Left ventricle myocardium inferior (tissue), 1 donor: ENCODE data around the gene ELSPBP1. TPM values are rescaled to one million over a fixed set of nuclear protein-coding genes. Genes with fewer than 3 reads are reported as not detected.
"Not testable (repeated sequence)": the region's sequence is repeated elsewhere in the genome, so short reads cannot be mapped to it uniquely, and the experiment has no call there.

Experiments used
- DNase-seq: peaks from one replicate; pipeline ENCODE4 v3.0.0-alpha.2; 2020
- H3K27ac ChIP-seq: fragments of 200-600 bp; replicated peaks from 2 replicates; pipeline ENCODE4 v1.8.0; 2021
- H3K27me3 ChIP-seq: fragments of 200-600 bp; 2 replicates; pipeline ENCODE4 v1.8.0; 2021; ENCODE audit warnings: low read depth
- H3K36me3 ChIP-seq: fragments of 200-600 bp; 2 replicates; pipeline ENCODE4 v1.8.0; 2021
- H3K4me1 ChIP-seq: fragments of 200-600 bp; 2 replicates; pipeline ENCODE4 v1.8.0; 2021
- H3K4me3 ChIP-seq: fragments of 200-600 bp; 2 replicates; pipeline ENCODE4 v1.8.0; 2021; ENCODE audit warnings: mild to moderate bottlenecking, moderate library complexity
- H3K9me3 ChIP-seq: fragments of 200-600 bp; replicated peaks from 2 replicates; pipeline ENCODE4 v1.8.0; 2021
- CTCF ChIP-seq: fragments of 200-600 bp; IDR thresholded peaks from 2 replicates; pipeline ENCODE4 v1.8.0; 2021; ENCODE audit warnings: antibody characterized with exemption, mild to moderate bottlenecking, borderline replicate concordance
- intact Hi-C: fragments of 100-400 bp; cut with micrococcal nuclease; formaldehyde crosslinking; loops from one replicate; pipeline ENCODE4 v1.11.0; 2022
- total RNA-seq: library from RNA; stranded (reverse); fragmentation: NEBNext Ultra II Directional; extraction: Animal tissue kit (Norgen Biotek cat#: 25700); gene quantifications from one replicate; pipeline ENCODE4 v1.2.1, GENCODE V29; 2021
- donor health status: DM: no; HTN: yes; CAD: no; lungs with severe emphysema.

ELSPBP1 gene
- total RNA-seq, 1 donor from 2014 or later: not detected

GRCh38 chr19:48059331-48059730 is 64.9 kb downstream of the ELSPBP1 start:
- DNase-seq: no peak
- Histone ChIP-seq H3K36me3 (peaks cover 46% of the 10 kb centered on the region), H3K4me1 (no peaks in the 10 kb centered on the region), H3K27ac (no peak overlapping the region), H3K27me3 (no peaks in the 10 kb centered on the region), H3K9me3 (no peaks in the 10 kb centered on the region), H3K4me3 (no peak overlapping the region)
- intact Hi-C loops: no loop called here
- TF ChIP-seq CTCF: no peak

DNA sequence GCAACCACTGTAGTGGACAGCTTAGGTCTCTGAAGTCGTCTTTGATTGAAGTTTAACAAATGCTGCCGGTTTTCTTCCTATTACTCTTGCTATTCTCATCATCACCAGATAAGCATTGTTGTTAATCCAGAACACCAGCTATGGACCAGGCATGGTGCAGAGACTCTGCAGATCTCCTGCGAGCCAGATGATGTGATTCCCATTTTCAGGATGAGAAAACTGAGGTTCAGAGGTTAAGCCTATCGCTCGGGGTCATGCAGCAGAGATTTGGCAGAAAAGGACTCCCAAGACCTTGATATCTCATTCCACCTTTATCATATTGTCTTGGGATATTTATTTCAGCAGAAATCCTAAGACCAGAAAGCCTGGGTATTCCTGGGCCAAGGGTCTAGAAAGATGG is 65.9 kb downstream of the ELSPBP1 start:
- H3K9me3 ChIP-seq: no peaks in the 10 kb centered on the region
- no peak overlapping the region for H3K27ac ChIP-seq
- H3K4me1 ChIP-seq: no peaks in the 10 kb centered on the region
- TF ChIP-seq CTCF: no peak
- no peaks in the 10 kb centered on the region for H3K27me3 ChIP-seq
- no peak overlapping the region for H3K4me3 ChIP-seq
- DNase-seq: no peak
- peaks cover 43% of the 10 kb centered on the region for H3K36me3 ChIP-seq
- intact Hi-C loops: no loop called here

DNA sequence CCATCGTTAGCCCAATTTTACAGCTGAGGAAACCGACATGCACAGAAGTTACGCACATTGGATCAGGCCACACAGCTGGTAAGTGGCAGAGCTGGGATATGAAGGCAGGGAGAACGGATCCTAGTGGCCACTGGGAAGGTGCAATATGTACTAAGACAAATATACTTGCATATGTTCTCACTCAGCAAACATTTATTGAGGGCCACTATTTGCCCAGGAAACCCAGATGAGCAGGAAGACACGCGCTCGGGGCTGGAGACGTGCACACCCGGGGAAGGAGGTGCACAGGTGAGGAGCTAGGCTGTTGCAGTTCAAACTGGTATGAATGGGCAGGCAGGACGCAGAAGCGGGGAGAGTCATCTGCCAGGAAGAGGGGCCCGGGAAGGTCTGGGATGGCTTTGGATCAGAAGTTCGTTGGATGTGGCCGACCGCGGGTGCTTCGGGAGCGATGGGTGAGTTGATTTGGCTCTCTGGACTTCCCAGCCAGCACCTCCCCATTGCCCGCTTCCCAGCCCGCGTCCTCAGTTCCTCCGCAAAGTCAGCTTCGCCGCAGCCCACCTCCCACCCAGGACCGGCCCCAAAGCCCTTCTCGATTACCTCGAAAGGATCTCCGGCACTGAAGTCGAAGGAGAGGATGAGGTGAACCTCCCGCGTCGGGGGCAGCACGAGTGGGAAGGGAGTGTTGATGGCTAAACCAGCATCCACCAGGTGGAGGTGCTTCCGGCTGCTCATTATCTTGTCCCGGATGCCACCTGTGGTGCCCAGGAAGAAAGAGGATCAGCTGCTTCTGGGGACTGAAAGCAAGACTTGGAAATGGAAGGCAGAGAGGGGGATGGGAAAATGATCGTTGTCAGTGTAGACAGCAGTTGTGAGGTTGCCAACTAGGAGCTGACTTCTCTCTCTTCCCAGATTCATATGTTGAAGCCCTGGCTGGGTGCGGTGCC is 67.2 kb downstream of the ELSPBP1 start:
- Histone ChIP-seq H3K36me3 (peaks cover 47% of the 10 kb centered on the region), H3K9me3 (no peaks in the 10 kb centered on the region), H3K27me3 (no peaks in the 10 kb centered on the region), H3K4me1 (no peaks in the 10 kb centered on the region), H3K27ac (no peak overlapping the region), H3K4me3 (no peak overlapping the region)
- no peak for DNase-seq
- intact Hi-C loops: no loop called here
- TF ChIP-seq CTCF: no peak

DNA sequence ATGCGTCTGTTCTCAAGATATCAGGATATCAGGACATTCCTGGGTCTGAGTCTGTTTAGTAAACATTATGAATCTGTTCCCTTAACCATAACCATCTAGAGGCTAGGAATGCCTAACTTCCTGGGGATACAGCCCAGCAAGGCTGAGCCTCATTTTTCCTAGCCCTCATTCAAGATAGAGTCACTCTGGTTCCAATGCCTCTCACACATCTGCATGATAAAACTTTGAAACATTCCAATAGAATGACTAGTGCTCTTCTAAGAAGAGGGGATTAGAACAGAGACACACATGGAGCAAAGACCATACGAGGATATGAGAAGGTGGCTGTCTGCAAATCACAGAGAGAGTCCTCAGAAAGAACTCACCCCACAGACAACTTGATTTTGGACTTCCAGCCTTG is 70.1 kb downstream of the ELSPBP1 start:
- H3K9me3 ChIP-seq: no peaks in the 10 kb centered on the region
- no peaks in the 10 kb centered on the region for H3K27me3 ChIP-seq
- no peak for DNase-seq
- no peaks in the 10 kb centered on the region for H3K4me1 ChIP-seq
- intact Hi-C loops: no loop called here
- no peak overlapping the region for H3K27ac ChIP-seq
- no peak overlapping the region for H3K4me3 ChIP-seq
- peaks cover 61% of the 10 kb centered on the region for H3K36me3 ChIP-seq
- TF ChIP-seq CTCF: no peak

GRCh38 chr19:48069435-48069834 is 75.0 kb downstream of the ELSPBP1 start:
- TF ChIP-seq CTCF: no peak
- no peak for DNase-seq
- intact Hi-C loops: no loop called here
- Histone ChIP-seq H3K9me3 (no peaks in the 10 kb centered on the region), H3K27ac (no peak overlapping the region), H3K36me3 (peaks cover 68% of the 10 kb centered on the region), H3K4me3 (no peak overlapping the region), H3K4me1 (no peaks in the 10 kb centered on the region), H3K27me3 (no peaks in the 10 kb centered on the region)

DNA sequence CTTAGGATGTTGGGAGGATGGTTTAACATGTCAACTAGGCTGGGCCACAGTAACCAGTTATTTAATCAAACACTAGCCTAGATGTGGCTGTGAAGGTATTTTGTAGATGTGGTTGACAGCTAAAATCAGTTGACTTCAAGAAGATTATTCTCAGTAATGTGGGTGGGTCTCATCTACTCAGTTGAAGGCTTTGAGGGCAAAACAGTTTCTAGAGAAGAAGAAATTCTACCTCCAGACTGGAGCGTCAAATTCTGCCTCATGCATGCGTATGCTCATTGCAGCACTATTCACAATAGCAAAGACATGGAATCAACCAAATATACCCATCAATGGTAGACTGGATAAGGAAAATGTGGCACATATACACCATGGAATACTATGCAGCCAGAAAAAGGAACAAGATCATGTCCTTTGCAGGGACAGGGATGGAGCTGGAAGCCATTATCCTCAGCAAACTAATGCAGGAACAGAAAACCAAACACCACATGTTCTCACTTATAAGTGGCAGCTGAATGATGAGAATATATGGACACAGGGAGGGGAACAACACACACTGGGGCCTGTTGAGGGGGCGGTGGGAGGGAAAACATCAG is 75.8 kb downstream of the ELSPBP1 start:
- H3K27ac ChIP-seq, H3K9me3 ChIP-seq, H3K4me1 ChIP-seq, H3K27me3 ChIP-seq, intact Hi-C loops, H3K4me3 ChIP-seq, DNase-seq: not testable (repeated sequence)
- H3K36me3 ChIP-seq: peaks cover 68% of the 10 kb centered on the region
